Ishikawa (cell line): ENCODE data around the gene AIF1.
A peak's percentile ranks its signal among the peaks of the same experiment; 100 is the strongest.

Source experiments
- CEBPB ChIP-seq: IDR thresholded peaks from 2 replicates; pipeline ENCODE4 v1.6.1; 2012
- CREB1 ChIP-seq: IDR thresholded peaks from 2 replicates; pipeline ENCODE4 v1.6.1; 2012; ENCODE audit warnings: low read depth
- EGR1 ChIP-seq: IDR thresholded peaks from 2 replicates; pipeline ENCODE4 v1.6.1; 2012
- EP300 ChIP-seq: IDR thresholded peaks from 2 replicates; pipeline ENCODE4 v1.6.1; 2012; ENCODE audit warnings: borderline replicate concordance
- FOXM1 ChIP-seq: IDR thresholded peaks from 2 replicates; pipeline ENCODE4 v1.6.1; 2012; ENCODE audit warnings: low read depth, borderline replicate concordance
- MAX ChIP-seq: IDR thresholded peaks from 2 replicates; pipeline ENCODE4 v1.6.1; 2012
- NFIC ChIP-seq: IDR thresholded peaks from 2 replicates; pipeline ENCODE4 v1.6.1; 2012
- RAD21 ChIP-seq: IDR thresholded peaks from 2 replicates; pipeline ENCODE4 v1.6.1; 2012; ENCODE audit warnings: low read depth
- TAF1 ChIP-seq: IDR thresholded peaks from 2 replicates; pipeline ENCODE4 v1.6.1; 2012; ENCODE audit warnings: low read depth, mild to moderate bottlenecking
- TCF12 ChIP-seq: IDR thresholded peaks from 2 replicates; pipeline ENCODE4 v1.6.1; 2012; ENCODE audit warnings: low read depth
- TEAD4 ChIP-seq: IDR thresholded peaks from 2 replicates; pipeline ENCODE4 v1.6.1; 2012
- USF1 ChIP-seq: IDR thresholded peaks from 2 replicates; pipeline ENCODE4 v1.6.1; 2012
- YY1 ChIP-seq: IDR thresholded peaks from 2 replicates; pipeline ENCODE4 v1.6.1; 2012; ENCODE audit warnings: low read depth
- ZBTB7A ChIP-seq: IDR thresholded peaks from 2 replicates; pipeline ENCODE4 v1.6.1; 2012; ENCODE audit warnings: low read depth
- TF ChIP-seq, protein P1 (sequence below): IDR thresholded peaks from 2 replicates; pipeline ENCODE4 v1.6.1; 2012; ENCODE audit warnings: low read depth, mild to moderate bottlenecking

AIF1 gene

GRCh38 chr6:31620586-31621319 lies 5.7 kb downstream of the AIF1 start, which contains the start of gene PRRC2A:
Gene PRRC2A (plus strand): TSS chr6:31620715. CDS start chr6:31622790, 2,075 bp downstream.
- TF ChIP-seq TCF12 = peak; percentile 26; the same call in 1 of the 2 replicates
- TF ChIP-seq USF1 = no peak
- TF ChIP-seq, protein P1, sequence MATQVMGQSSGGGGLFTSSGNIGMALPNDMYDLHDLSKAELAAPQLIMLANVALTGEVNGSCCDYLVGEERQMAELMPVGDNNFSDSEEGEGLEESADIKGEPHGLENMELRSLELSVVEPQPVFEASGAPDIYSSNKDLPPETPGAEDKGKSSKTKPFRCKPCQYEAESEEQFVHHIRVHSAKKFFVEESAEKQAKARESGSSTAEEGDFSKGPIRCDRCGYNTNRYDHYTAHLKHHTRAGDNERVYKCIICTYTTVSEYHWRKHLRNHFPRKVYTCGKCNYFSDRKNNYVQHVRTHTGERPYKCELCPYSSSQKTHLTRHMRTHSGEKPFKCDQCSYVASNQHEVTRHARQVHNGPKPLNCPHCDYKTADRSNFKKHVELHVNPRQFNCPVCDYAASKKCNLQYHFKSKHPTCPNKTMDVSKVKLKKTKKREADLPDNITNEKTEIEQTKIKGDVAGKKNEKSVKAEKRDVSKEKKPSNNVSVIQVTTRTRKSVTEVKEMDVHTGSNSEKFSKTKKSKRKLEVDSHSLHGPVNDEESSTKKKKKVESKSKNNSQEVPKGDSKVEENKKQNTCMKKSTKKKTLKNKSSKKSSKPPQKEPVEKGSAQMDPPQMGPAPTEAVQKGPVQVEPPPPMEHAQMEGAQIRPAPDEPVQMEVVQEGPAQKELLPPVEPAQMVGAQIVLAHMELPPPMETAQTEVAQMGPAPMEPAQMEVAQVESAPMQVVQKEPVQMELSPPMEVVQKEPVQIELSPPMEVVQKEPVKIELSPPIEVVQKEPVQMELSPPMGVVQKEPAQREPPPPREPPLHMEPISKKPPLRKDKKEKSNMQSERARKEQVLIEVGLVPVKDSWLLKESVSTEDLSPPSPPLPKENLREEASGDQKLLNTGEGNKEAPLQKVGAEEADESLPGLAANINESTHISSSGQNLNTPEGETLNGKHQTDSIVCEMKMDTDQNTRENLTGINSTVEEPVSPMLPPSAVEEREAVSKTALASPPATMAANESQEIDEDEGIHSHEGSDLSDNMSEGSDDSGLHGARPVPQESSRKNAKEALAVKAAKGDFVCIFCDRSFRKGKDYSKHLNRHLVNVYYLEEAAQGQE = 0 out of 2 replicates have a peak, but pooled peaks have one; percentile 2
- TF ChIP-seq MAX = peak; percentile 53
- TF ChIP-seq TAF1 = peak; percentile 94
- 0 out of 2 replicates have a peak, but pooled peaks have one; percentile 49 for TF ChIP-seq ZBTB7A
- no peak for TF ChIP-seq CEBPB
- no peak for TF ChIP-seq TEAD4
- TF ChIP-seq FOXM1 = 0 out of 2 replicates have a peak, but pooled peaks have one; percentile 12
- TF ChIP-seq YY1 = peak; percentile 95

DNA sequence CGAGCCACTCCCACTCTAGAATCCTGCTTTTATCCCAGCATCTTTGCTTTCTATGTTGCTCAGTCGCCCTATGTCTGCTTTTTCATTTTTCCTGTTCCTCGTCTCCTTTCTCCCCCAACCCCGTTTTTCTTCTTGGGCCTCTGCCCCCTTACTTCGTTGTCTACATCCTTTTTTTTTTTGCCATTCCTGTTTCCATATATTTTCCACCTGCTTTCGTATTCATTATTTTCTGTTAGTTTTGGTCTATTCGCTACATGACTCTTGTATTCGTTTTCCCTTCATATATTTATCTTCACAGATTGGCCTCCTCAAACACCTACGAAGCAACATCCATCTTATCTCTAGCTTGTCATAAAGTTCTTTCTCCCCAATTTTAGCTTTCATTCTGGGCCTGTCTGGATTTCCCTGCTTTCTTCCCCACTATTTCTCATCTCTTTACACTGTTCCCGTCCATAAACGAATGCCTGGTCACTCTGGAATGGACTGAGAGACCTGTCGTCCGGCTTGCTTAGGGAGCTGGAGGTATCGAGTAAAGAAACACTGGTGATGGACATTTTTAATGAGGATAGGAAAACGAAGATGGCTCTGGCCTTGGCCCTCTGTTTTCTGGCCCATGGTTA lies 6.4 kb downstream of the AIF1 start:
- TF ChIP-seq USF1 (no peak), CEBPB (no peak), NFIC (no peak), EP300 (no peak), TEAD4 (no peak), EGR1 (no peak), RAD21 (no peak), ZBTB7A (no peak), MAX (no peak), YY1 (no peak), TAF1 (no peak), CREB1 (no peak), TCF12 (no peak), FOXM1 (no peak)
- TF ChIP-seq, protein P1 = no peak

DNA sequence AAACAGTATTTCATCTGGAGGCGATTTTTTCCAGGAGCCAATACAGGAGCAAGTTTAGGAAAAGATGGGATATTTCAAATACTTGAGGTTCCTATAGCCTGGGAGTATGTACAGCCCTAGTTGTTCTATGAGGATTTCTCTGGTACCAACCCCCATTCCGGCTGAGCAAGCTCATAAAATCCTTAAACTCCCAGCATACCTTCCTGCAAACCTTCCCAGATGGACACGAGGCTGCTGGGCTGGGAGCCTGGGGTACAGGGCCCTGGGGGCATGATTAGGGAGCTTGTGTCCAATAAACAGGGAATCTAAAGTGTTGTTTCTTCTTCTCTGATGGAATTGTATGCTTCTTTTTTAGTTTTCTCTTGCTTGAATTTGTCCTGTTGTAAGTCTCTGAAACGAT lies 7.0 kb downstream of the AIF1 start:
- TF ChIP-seq RAD21 = no peak

DNA sequence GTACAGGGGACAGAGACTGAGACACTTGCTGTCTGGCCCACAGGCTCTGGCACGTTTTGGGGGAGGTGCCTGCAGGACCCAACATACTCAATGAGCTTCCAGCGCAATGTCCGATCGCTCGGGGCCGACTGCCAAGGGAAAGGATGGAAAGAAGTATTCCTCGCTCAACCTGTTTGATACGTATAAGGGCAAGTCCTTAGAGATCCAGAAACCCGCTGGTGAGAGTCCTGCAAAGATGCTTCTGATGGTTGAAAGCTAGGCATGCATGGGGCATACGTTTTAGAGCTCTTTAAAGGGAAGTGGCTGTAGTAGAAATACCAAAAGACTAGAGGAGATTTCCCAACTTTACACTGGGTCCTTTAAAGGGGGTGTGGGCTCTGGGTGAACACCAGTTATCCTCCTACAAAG lies 7.7 kb downstream of the AIF1 start:
- TF ChIP-seq EP300 (no peak), USF1 (no peak), TEAD4 (no peak), FOXM1 (no peak), TCF12 (no peak), EGR1 (no peak), ZBTB7A (no peak), CREB1 (no peak), TAF1 (no peak)

- TF ChIP-seq EP300 = no peak
- TF ChIP-seq MAX = no peak
- TF ChIP-seq EGR1 = no peak
- no peak for TF ChIP-seq YY1
- no peak for TF ChIP-seq ZBTB7A
- TF ChIP-seq TCF12 = no peak
- no peak for TF ChIP-seq USF1
- no peak for TF ChIP-seq NFIC
- TF ChIP-seq FOXM1 = no peak
- no peak for TF ChIP-seq TAF1
- TF ChIP-seq, protein P1 = no peak
Measured at GRCh38 chr6:31624070-31624469, 9.0 kb downstream of the AIF1 start.
